ENCODE results near the gene RING1.

Gene RING1

GRCh38 chr6:33192671-33193602, 15.4 kb upstream of the RING1 start:
- no peak for DNase-seq (ENCODE audit: low read depth in 2 of 2)

- no peak for DNase-seq (ENCODE audit: low read depth in 2 of 2)
Measured at GRCh38 chr6:33193619-33194018, 14.7 kb upstream of the RING1 start.

DNA sequence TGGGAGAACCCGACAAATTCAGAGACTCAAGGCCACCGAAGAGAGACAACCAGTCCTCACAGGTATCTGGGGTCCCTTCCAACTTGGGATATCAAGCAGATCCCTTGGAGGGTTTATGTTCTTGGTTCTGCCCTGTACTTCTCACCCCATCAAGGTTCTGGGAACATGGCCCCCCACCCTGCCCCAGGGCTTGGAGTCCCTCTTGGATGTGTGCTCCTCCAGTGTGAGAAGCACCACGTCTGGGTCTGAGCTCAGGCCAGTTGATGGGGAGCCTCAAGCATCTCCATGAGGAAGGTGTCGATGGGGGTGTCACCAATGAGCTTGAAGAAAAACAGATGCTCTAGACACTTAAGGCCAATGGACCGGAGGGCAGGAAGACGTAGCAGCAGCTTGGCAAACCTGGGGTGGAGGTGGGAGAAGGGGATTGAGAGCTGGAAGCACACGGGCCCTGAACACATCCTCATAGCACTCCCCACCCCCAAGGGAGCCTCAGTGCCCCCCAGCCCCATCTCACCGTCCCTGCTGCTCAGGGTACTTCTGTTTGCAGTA, 13.8 kb upstream of the RING1 start:
- no peak for DNase-seq (ENCODE audit: low read depth in 2 of 2)

DNA sequence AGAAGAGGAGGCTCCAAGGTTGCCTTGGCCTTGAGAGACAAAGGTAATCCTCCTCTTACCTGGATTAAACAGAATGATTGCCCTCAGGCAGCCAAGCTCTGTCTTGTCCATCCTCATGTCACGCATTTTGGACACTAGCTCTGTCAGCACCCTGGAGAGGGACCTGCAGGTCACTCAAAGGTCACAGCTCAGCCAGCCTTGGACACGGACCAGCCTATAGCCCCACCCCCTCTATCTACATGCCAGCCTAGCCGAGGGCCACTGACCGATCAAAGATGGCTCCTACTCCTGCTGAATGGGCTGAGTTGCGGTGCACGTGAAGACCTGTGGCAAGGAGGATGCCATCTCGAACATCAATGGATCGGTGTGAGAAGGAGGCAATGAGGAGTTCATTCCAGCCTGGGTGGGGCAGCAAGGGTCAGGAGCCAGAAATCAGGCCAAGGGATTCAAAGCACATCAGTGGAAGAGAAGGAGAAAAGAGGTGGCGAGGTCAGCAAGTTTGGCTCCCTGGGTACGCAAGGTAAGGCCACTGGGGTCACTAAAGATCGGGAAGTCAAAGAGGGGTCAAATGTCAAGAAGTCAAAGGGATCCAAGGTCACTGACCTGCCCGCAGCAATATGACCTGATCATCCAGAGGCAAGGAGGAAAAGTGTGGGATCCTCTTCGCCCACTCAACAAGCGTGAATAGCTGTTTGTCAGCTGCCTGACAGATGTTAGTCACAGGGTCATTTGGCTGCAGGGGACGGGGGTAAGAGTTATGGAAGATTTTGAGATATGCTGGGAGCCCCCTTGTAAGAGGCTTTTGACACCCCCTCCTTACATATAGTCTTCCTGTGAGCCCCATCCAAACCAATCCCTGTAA, 12.8 kb upstream of the RING1 start:
- no peak for DNase-seq (ENCODE audit: low read depth in 2 of 2)

- no peak for DNase-seq (ENCODE audit: low read depth in 2 of 2)
Measured at GRCh38 chr6:33197431-33198048, 10.8 kb upstream of the RING1 start.

DNA sequence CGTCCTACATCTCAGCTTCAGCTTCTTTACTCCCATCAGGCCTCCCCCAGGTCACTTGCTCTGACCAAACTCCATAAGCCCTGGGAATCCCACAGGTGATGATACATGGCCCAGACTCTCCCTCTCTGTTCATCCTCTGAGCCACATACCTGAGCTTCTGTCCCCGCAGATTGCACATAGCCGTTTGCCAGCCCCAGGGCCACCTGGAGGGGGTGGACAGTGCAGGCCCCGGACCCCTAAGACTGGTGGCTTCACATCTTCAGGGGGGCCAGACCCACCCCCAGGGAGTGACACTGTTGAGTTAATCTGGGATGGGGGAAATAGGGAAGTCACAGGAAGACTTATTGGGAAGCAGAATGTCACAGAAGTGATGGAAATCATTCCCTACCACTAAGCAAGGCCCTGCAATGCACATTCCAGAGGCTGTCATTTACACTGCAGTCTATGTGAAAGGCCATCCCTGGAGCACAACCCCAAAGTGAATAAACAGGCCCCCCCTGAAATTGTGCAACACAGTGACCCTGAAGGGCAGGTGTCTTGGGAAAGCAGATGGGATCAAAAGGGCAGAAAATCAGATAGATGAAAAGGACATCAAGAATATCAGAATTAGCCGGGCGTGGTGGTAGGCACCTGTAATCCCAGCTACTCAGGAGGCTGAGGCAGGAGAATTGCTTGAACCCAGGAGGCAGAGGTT, 10.0 kb upstream of the RING1 start:
- no peak for DNase-seq (ENCODE audit: low read depth in 2 of 2)

DNA sequence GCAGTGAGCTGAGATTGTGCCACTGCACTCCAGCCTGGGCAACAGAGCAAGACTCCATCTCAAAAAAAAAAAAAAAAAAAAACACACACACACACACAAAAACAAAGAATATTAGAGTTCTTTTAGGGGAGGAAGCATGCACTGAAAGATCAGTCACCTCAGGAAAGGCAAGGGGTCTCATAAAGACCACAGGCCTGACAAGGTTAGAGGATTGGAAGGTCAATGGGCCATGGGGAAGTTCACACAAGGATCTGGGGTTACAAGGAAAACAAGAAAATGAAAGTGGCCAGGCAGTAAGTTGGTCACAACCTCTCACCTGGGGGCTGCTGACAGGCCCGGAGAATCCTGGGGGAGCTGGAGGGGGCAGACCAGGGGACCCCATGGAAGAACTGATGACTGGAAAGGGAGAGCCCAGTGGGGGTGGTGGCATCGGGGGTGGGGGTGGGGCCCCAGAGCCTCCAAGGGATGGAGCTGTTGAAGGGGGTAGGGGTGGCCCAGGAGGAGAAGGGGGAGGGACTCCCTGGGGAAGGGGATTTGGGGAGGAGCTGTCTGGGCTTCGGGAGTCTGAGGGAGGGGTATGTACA, 9.4 kb upstream of the RING1 start:
- DNase-seq (ENCODE audit: low read depth in 2 of 2): no peak

- peak; percentile 39 to 47 for DNase-seq (ENCODE audit: low read depth in 2 of 2)
Measured at GRCh38 chr6:33199687-33200218, 8.5 kb upstream of the RING1 start.

GRCh38 chr6:33200219-33201146, 7.8 kb upstream of the RING1 start, which contains the start of the genes RXRB and SLC39A7:
RXRB (minus strand) TSS chr6:33200665; CDS start chr6:33200476, 189 bp downstream.
SLC39A7 (plus strand) TSS chr6:33200867; CDS start chr6:33201246, 379 bp downstream.
- DNase-seq (ENCODE audit: low read depth in 2 of 2): peak; percentile 98 to 100

GRCh38 chr6:33201147-33201545, 7.2 kb upstream of the RING1 start:
- no peak for DNase-seq (ENCODE audit: low read depth in 2 of 2)

- DNase-seq (ENCODE audit: low read depth in 2 of 2): no peak
Measured at GRCh38 chr6:33201935-33202334, 6.4 kb upstream of the RING1 start.

DNA sequence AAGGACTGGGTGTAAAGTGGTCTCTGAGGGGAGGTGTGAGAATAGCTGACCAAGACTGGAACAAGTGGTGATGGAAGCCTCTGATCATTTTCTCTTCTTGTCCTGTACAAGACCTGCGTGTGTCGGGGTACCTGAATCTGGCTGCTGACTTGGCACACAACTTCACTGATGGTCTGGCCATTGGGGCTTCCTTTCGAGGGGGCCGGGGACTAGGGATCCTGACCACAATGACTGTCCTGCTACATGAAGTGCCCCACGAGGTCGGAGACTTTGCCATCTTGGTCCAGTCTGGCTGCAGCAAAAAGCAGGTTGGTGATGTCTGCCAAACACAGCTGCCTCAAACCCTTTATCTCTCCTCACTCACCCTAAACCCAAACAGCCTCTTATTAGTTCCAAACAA, 5.5 kb upstream of the RING1 start:
- no peak for DNase-seq (ENCODE audit: low read depth in 2 of 2)

- DNase-seq (ENCODE audit: low read depth in 2 of 2): no peak
Measured at GRCh38 chr6:33203443-33204164, 4.7 kb upstream of the RING1 start.

- DNase-seq (ENCODE audit: low read depth in 2 of 2): no peak
Measured at GRCh38 chr6:33204165-33204414, 4.2 kb upstream of the RING1 start.

DNA sequence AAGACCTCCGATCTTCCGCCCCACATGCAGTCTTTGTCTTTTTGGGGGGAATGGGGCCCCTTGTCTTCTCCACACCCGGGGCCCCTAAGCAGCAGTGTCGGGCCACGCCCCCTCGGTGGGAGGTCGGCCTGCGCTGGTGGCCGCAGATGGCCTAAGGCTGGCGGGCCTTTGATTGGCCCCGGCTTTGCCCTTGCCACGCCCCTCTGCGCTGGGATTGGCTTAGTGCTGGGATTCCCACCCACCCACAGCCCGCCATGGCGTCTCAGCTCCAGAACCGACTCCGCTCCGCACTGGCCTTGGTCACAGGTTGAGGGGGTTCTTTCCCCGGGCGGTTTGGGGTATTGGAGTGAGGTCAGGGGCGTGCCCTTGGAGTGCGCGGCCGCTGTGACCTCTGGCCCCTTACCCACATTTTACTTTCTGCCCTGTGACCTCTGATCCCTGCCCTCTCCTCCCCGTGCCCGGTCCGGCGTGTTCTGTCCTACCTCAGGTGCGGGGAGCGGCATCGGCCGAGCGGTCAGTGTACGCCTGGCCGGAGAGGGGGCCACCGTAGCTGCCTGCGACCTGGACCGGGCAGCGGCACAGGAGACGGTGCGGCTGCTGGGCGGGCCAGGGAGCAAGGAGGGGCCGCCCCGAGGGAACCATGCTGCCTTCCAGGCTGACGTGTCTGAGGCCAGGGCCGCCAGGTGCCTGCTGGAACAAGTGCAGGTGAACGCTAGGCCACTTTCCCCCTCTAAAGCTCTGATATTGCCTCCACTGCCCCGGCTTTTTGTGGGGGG, 3.7 kb upstream of the RING1 start, which contains the start of gene HSD17B8:
HSD17B8 (plus strand) TSS at position 241 of the 776 bp plus-strand sequence; CDS start at position 255, 14 bp downstream.
- peak; percentile 79 to 85 for DNase-seq (ENCODE audit: low read depth in 2 of 2)

DNA sequence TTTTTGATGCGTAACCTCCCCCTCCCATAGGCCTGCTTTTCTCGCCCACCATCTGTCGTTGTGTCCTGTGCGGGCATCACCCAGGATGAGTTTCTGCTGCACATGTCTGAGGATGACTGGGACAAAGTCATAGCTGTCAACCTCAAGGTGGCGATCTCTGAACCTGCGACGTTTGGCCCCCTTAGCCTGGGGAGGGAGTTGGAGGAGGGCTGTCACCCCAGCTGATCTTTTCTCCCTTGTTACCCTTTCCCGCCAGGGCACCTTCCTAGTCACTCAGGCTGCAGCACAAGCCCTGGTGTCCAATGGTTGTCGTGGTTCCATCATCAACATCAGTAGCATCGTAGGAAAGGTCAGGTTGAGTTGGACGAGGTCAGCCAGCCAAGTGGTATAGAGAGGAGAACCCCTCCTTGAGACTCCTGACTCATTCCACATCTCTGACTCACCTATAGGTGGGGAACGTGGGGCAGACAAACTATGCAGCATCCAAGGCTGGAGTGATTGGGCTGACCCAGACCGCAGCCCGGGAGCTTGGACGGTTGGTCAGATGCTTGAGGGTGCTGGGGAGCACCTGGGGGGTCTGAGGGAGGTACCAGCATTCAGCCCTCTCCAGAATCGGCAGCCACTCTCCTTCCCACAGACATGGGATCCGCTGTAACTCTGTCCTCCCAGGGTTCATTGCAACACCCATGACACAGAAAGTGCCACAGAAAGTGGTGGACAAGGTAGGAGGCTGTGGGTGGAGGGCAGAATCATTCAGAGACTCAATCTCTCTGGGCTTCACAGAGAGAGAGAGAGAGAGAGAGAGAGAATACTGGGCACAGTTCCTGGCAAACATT, 2.9 kb upstream of the RING1 start:
- no peak for DNase-seq (ENCODE audit: low read depth in 2 of 2)
